ENCODE measurements around the gene OR2F1. TPM values are rescaled to one million over a fixed set of nuclear protein-coding genes. Genes with fewer than 3 reads are reported as not detected.

The OR2F1 gene
- total RNA-seq, 1 experiment from 2014 or later: not detected

DNA sequence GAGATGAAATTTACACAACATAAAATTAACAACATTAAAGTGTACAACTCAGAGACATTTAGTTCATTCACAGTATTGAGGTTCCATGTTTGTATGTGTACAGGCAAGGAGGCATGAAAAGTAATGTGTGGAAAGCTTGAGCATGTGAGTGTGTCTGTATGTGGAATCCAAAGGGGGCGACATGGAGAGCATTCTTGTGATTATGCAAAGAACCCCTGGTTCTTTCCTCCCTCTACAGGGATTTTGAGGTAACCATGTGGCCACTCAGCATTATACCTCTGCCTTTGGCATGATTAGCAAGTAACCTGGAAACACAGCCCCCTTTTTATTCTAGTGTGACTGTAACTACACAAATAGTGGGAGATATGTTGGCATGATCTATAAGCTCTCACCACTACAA is 21.0 kb downstream of the OR2F1 start:
- no TSS peak for BruUV-seq (replicated peaks)
- intact Hi-C loops (cut with micrococcal nuclease; ENCODE audit: unreplicated experiment): no loop called here
- Mint-ChIP-seq H3K27ac (ENCODE audit: unreplicated experiment) (no peak overlapping the region), H3K4me1 (ENCODE audit: low read depth, unreplicated experiment) (peaks cover 38% of the 10 kb centered on the region), H3K27me3 (ENCODE audit: insufficient read depth, unreplicated experiment) (no peaks in the 10 kb centered on the region), H3K36me3 (ENCODE audit: insufficient read depth, unreplicated experiment) (peaks cover 5% of the 10 kb centered on the region), H3K4me3 (ENCODE audit: unreplicated experiment) (no peak overlapping the region), H3K9me3 (ENCODE audit: unreplicated experiment) (peaks cover 35% of the 10 kb centered on the region)
- peak in 1 of 2 experiments; percentile 7 for TF ChIP-seq CTCF (IDR thresholded peaks at IDR 0.05; ENCODE audit: insufficient read depth in 1 of 2, low read depth in 1 of 2, low read length in 1 of 2, severe bottlenecking in 1 of 2, unreplicated experiment in 1 of 2)
- Histone ChIP-seq H3K4me3 (ENCODE audit: low read depth, low read length) (no peak overlapping the region), H3K9me3 (peaks cover 24% of the 10 kb centered on the region), H3K36me3 (ENCODE audit: control insufficient read depth, insufficient read depth, low read length) (no peaks in the 10 kb centered on the region), H3K27me3 (replicated peaks; ENCODE audit: control insufficient read depth, insufficient read depth, low read length) (no peaks in the 10 kb centered on the region), H3K4me1 (peaks cover 61% of the 10 kb centered on the region)
- ChIA-PET POLR2A (interaction anchor here (2.2 kb wide), 1 partner anchor 74 kb away, joined by 31 read pairs; the partner anchor contains the start of gene TCAF1), CTCF (no interaction called here)
- DNase-seq: peak in 1 of 2 experiments; percentile 30

GRCh38 chr7:143978585-143978984 is 23.9 kb downstream of the OR2F1 start:
- CTCF ChIA-PET: no interaction called here
- BruUV-seq (replicated peaks): no TSS peak
- H3K4me3 ChIP-seq (ENCODE audit: low read depth, low read length): no peak overlapping the region

GRCh38 chr7:143979359-143979758 is 24.7 kb downstream of the OR2F1 start:
- Mint-ChIP-seq H3K4me3 (ENCODE audit: unreplicated experiment) (no peak overlapping the region), H3K27me3 (ENCODE audit: insufficient read depth, unreplicated experiment) (no peaks in the 10 kb centered on the region), H3K27ac (ENCODE audit: unreplicated experiment) (peak overlapping the region; percentile 36), H3K4me1 (ENCODE audit: low read depth, unreplicated experiment) (peaks cover 32% of the 10 kb centered on the region), H3K9me3 (ENCODE audit: unreplicated experiment) (peaks cover 50% of the 10 kb centered on the region), H3K36me3 (ENCODE audit: insufficient read depth, unreplicated experiment) (peaks cover 4% of the 10 kb centered on the region)
- intact Hi-C loops (cut with micrococcal nuclease; ENCODE audit: unreplicated experiment): no loop called here
- Histone ChIP-seq H3K4me3 (ENCODE audit: low read depth, low read length) (no peak overlapping the region), H3K4me1 (peaks cover 44% of the 10 kb centered on the region), H3K9me3 (peaks cover 27% of the 10 kb centered on the region), H3K36me3 (ENCODE audit: control insufficient read depth, insufficient read depth, low read length) (no peaks in the 10 kb centered on the region), H3K27me3 (replicated peaks; ENCODE audit: control insufficient read depth, insufficient read depth, low read length) (no peaks in the 10 kb centered on the region)
- CTCF ChIA-PET: no interaction called here
- peak in 1 of 2 experiments; percentile 34 for DNase-seq
- POLR2A ChIA-PET: no interaction called here
- BruUV-seq (replicated peaks): no TSS peak
- TF ChIP-seq CTCF (IDR thresholded peaks at IDR 0.05; ENCODE audit: insufficient read depth in 1 of 2, low read depth in 1 of 2, low read length in 1 of 2, severe bottlenecking in 1 of 2, unreplicated experiment in 1 of 2): no peak

More at GRCh38 chr7:143978585-143978984, 23.9 kb downstream of the OR2F1 start:
- Histone ChIP-seq H3K36me3 (ENCODE audit: control insufficient read depth, insufficient read depth, low read length) (no peaks in the 10 kb centered on the region), H3K27me3 (replicated peaks; ENCODE audit: control insufficient read depth, insufficient read depth, low read length) (no peaks in the 10 kb centered on the region), H3K9me3 (peaks cover 27% of the 10 kb centered on the region), H3K4me1 (peaks cover 52% of the 10 kb centered on the region)
- peaks cover 37% of the 10 kb centered on the region for H3K4me1 Mint-ChIP-seq (ENCODE audit: low read depth, unreplicated experiment)
- no peak for TF ChIP-seq CTCF (IDR thresholded peaks at IDR 0.05; ENCODE audit: insufficient read depth in 1 of 2, low read depth in 1 of 2, low read length in 1 of 2, severe bottlenecking in 1 of 2, unreplicated experiment in 1 of 2)
- POLR2A ChIA-PET: no interaction called here
- no peak overlapping the region for H3K4me3 Mint-ChIP-seq (ENCODE audit: unreplicated experiment)
- peaks cover 50% of the 10 kb centered on the region for H3K9me3 Mint-ChIP-seq (ENCODE audit: unreplicated experiment)
- no peaks in the 10 kb centered on the region for H3K27me3 Mint-ChIP-seq (ENCODE audit: insufficient read depth, unreplicated experiment)
- intact Hi-C loops (cut with micrococcal nuclease; ENCODE audit: unreplicated experiment): no loop called here
- DNase-seq: no peak
- peaks cover 5% of the 10 kb centered on the region for H3K36me3 Mint-ChIP-seq (ENCODE audit: insufficient read depth, unreplicated experiment)
- peak overlapping the region; percentile 71 for H3K27ac Mint-ChIP-seq (ENCODE audit: unreplicated experiment)
